Mucosa of stomach (tissue), 1 donor: ENCODE results near the gene ZNF668.

Experiments used
- H3K27me3 ChIP-seq: one replicate; pipeline ENCODE4 v1.7.0; 2013; ENCODE audit warnings: mild to moderate bottlenecking, low read length; ENCODE audit not compliant: control insufficient read depth, insufficient read depth
- H3K36me3 ChIP-seq: one replicate; pipeline ENCODE4 v1.7.0; 2013; ENCODE audit warnings: low read length; ENCODE audit not compliant: control insufficient read depth, insufficient read depth
- H3K4me1 ChIP-seq: one replicate; pipeline ENCODE4 v1.7.0; 2013; ENCODE audit warnings: mild to moderate bottlenecking, low read length; ENCODE audit not compliant: control insufficient read depth, insufficient read depth
- H3K4me3 ChIP-seq: one replicate; pipeline ENCODE4 v1.7.0; 2013; ENCODE audit warnings: low read length
- H3K9ac ChIP-seq: one replicate; pipeline ENCODE4 v1.7.0; 2013; ENCODE audit warnings: mild to moderate bottlenecking, low read length, moderate library complexity
- H3K9me3 ChIP-seq: one replicate; pipeline ENCODE4 v1.7.0; 2013; ENCODE audit warnings: mild to moderate bottlenecking, low read length, moderate library complexity; ENCODE audit not compliant: control insufficient read depth
- donor health status: Pancreatic carcinoma.

Gene ZNF668

GRCh38 chr16:31076319-31076718, 2.3 kb upstream of the ZNF668 start:
- no peaks in the 10 kb centered on the region for H3K27me3 ChIP-seq
- H3K9me3 ChIP-seq, result no peaks in the 10 kb centered on the region
- H3K9ac ChIP-seq, result no peak overlapping the region
- no peak overlapping the region for H3K4me3 ChIP-seq
- peaks cover 16% of the 10 kb centered on the region for H3K36me3 ChIP-seq
- H3K4me1 ChIP-seq, result peaks cover 17% of the 10 kb centered on the region

GRCh38 chr16:31074814-31075183, 759 bp upstream of the ZNF668 start:
- H3K4me1 ChIP-seq, result peaks cover 17% of the 10 kb centered on the region
- H3K9ac ChIP-seq, result peak overlapping the region; percentile 91
- peaks cover 6% of the 10 kb centered on the region for H3K36me3 ChIP-seq
- peak overlapping the region; percentile 84 for H3K4me3 ChIP-seq
- H3K9me3 ChIP-seq, result no peaks in the 10 kb centered on the region
- H3K27me3 ChIP-seq, result no peaks in the 10 kb centered on the region

DNA sequence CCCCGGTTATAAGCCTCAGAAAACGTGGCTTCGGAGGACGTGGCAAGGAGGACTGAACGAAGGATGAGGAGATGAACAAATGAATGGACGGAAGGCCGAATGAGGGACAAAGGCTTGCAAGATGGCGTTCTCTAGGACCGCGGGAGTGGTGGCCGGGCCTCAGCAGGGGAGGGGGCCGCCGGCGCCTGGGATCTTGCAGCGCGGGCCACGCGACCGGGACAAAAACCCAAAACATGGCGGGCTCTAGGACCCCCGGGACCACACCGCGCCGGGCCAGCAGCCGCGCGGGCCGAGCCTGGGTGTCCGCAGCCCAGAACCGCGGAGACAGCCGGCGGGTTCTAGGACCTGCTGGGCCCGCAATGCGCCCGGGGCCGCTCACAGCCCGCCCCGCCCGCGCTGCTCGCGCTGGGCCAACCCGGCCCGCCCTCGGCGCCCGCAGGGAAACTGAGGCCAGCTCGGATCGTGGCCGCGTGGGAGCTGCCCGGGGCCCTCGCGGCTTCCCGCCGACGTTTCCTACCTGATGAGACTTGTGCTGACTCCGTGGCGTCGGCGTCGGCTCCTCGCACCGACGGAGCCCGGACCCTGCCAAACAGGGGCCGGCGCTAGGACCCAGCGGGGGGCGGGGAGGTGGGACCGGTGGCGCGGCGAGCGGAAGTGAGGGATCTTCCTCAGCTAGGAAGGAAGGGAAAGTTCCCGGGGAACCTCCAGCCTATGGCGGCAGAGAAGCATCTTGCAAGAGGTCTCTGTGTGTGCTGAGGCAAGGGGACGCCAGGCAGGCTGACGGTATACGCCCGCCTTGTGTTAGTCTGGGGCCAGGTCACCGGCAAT, 684 bp downstream of the ZNF668 start:
- Histone ChIP-seq H3K4me1 (peaks cover 17% of the 10 kb centered on the region), H3K9ac (peak overlapping the region; percentile 72), H3K9me3 (no peaks in the 10 kb centered on the region), H3K4me3 (peak overlapping the region; percentile 99), H3K27me3 (no peaks in the 10 kb centered on the region), H3K36me3 (peaks cover 6% of the 10 kb centered on the region)

- peak overlapping the region; percentile 72 for H3K9ac ChIP-seq
- H3K9me3 ChIP-seq, result no peaks in the 10 kb centered on the region
- H3K4me1 ChIP-seq, result peaks cover 17% of the 10 kb centered on the region
- H3K4me3 ChIP-seq, result peak overlapping the region; percentile 99
- H3K27me3 ChIP-seq, result no peaks in the 10 kb centered on the region
- peaks cover 6% of the 10 kb centered on the region for H3K36me3 ChIP-seq
These were observed 1.4 kb downstream of the ZNF668 start for GRCh38 chr16:31072540-31073141.

- Histone ChIP-seq H3K4me1 (peaks cover 17% of the 10 kb centered on the region), H3K27me3 (no peaks in the 10 kb centered on the region), H3K4me3 (no peak overlapping the region), H3K9ac (no peak overlapping the region), H3K9me3 (no peaks in the 10 kb centered on the region), H3K36me3 (peaks cover 6% of the 10 kb centered on the region)
These were observed 2.2 kb downstream of the ZNF668 start for GRCh38 chr16:31071861-31072260.

- Histone ChIP-seq H3K27me3 (no peaks in the 10 kb centered on the region), H3K4me1 (peaks cover 14% of the 10 kb centered on the region), H3K9me3 (no peaks in the 10 kb centered on the region), H3K36me3 (no peaks in the 10 kb centered on the region), H3K4me3 (no peak overlapping the region), H3K9ac (no peak overlapping the region)
These were observed 6.7 kb downstream of the ZNF668 start for GRCh38 chr16:31067342-31067741.

GRCh38 chr16:31064882-31065461, 9.1 kb downstream of the ZNF668 start:
- Histone ChIP-seq H3K4me1 (peaks cover 7% of the 10 kb centered on the region), H3K27me3 (no peaks in the 10 kb centered on the region), H3K9me3 (no peaks in the 10 kb centered on the region), H3K4me3 (no peak overlapping the region), H3K36me3 (no peaks in the 10 kb centered on the region), H3K9ac (no peak overlapping the region)

- Histone ChIP-seq H3K4me1 (peaks cover 7% of the 10 kb centered on the region), H3K9me3 (no peaks in the 10 kb centered on the region), H3K36me3 (no peaks in the 10 kb centered on the region), H3K9ac (no peak overlapping the region), H3K27me3 (no peaks in the 10 kb centered on the region), H3K4me3 (no peak overlapping the region)
These were observed 10.0 kb downstream of the ZNF668 start for GRCh38 chr16:31063843-31064611.

DNA sequence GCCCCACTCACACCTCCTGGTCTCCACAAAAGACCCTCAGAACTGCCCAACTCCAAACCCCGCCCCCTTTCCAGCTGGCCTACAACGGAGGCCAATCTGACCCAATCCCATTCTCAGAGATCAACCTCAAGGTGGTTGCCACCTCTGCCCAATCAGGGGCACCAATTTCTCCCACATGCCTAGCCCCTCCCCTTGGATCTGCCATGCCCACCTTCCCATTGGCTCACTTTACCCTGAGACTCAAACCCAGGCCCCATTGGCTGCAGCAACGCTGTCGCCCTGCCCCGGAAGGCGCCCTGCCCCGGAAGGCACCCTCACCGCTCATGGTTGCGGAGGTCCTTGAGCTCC, 10.6 kb downstream of the ZNF668 start:
- Histone ChIP-seq H3K9me3 (no peaks in the 10 kb centered on the region), H3K27me3 (no peaks in the 10 kb centered on the region), H3K4me1 (peaks cover 7% of the 10 kb centered on the region), H3K4me3 (no peak overlapping the region), H3K9ac (no peak overlapping the region), H3K36me3 (no peaks in the 10 kb centered on the region)

DNA sequence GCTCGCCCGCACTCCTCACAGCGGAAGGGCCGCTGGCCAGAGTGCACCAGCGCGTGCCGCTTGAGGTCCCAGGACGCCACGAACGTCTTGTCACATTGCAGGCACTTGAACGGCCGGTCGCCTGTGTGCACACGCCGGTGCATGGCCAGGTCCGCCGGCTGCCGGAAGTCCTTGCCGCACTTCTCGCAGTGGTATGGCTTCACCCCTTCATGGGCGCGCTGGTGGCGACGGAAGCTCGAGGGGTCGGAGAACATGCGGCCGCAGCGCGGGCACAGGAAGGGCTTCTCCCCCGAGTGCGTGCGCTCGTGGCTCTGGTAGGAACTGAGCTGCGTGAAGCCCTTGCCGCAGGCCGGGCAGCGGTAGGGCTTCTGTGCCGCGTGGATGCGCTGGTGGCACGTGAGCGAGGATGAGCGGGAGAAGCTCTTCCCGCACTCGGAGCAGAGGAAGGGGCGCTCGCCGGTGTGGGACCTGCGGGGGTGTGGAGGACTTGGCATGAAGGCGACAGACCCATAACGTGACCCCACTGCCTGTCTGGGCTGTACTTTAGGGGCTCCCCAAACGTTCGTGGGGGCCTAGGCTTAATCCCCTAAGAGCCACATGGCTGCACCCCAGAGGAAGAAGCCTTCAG, 12.1 kb downstream of the ZNF668 start:
- no peaks in the 10 kb centered on the region for H3K9me3 ChIP-seq
- H3K36me3 ChIP-seq, result no peaks in the 10 kb centered on the region
- no peaks in the 10 kb centered on the region for H3K27me3 ChIP-seq
- H3K4me3 ChIP-seq, result no peak overlapping the region
- peaks cover 7% of the 10 kb centered on the region for H3K4me1 ChIP-seq
- no peak overlapping the region for H3K9ac ChIP-seq

DNA sequence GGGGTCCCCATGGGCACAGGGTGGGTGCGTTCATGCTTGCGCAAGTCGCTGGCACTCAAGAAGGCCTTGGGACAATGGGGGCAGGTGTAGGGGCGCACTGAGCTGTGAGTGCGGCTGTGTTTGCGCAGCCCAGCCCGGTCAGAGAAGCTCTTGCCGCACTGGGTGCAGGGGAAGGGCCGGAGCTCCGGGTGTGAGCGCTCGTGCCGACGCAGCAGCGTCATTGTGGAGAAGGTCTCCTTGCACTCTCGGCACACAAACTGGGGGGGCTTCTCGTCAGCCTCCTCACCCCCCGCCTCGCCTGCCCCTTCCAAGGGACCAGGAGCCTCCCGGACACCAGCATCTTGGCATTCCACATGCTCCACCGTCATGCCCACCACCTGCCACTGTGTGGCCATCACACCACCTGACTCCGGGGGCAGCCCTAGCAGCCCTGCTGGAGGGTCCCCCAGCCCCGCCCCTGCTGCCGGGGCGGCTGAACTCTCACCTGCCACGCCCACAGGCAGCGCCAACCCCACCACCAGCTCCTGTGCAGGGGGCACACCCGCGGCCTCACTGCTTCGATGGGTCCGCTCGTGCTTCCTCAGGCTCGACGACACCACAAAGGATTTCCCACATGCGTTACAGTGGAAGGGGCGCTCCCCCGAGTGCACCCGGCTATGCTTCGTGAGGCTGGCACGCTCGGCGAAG, 12.8 kb downstream of the ZNF668 start:
- H3K4me3 ChIP-seq, result no peak overlapping the region
- H3K27me3 ChIP-seq, result no peaks in the 10 kb centered on the region
- no peak overlapping the region for H3K9ac ChIP-seq
- H3K4me1 ChIP-seq, result peaks cover 7% of the 10 kb centered on the region
- no peaks in the 10 kb centered on the region for H3K36me3 ChIP-seq
- H3K9me3 ChIP-seq, result no peaks in the 10 kb centered on the region
